IMR-90 (cell line): ENCODE measurements around the gene CRAMP1. TPM values are rescaled to one million over a fixed set of nuclear protein-coding genes. Genes with fewer than 3 reads are reported as not detected.

Experiments
- ATAC-seq: fragments of 200-7000 bp; cut with Tn5 transposase; 2 replicates; pipeline ENCODE4 v1.9.1; 2020; ENCODE audit warnings: low read depth, mild to moderate bottlenecking, moderate library complexity
- BruUV-seq: library from RNA; stranded (reverse); fragments of 400-500 nt; replicated peaks from 2 replicates; lab custom pipeline; 2021; lab: Mats Ljungman, UMichigan
- CTCF ChIA-PET: fragments of 300-600 bp; formaldehyde crosslinking; extraction: SDS; loops from one replicate; lab custom pipeline; 2021; ENCODE audit warnings: antibody characterized with exemption; lab: Yijun Ruan, JAX
- POLR2A ChIA-PET: fragments of 300-600 bp; sonication (Branson Sonifier 250); formaldehyde crosslinking; loops from one replicate; lab custom pipeline; 2022; ENCODE audit warnings: antibody characterized with exemption; ENCODE audit not compliant: unreplicated experiment; lab: Charles Lee
- DNase-seq: peaks from one replicate; pipeline ENCODE4 v3.0.0; 2013
- H2AFZ ChIP-seq: replicated peaks from 2 replicates; pipeline ENCODE3; 2013; ENCODE audit warnings: low read length, mild to moderate bottlenecking; ENCODE audit not compliant: poor library complexity
- H2AK5ac ChIP-seq: 2 replicates; pipeline ENCODE4 v1.6.1; 2013; ENCODE audit warnings: low read depth, low read length, inconsistent platforms
- H2AK9ac ChIP-seq: replicated peaks from 2 replicates; pipeline ENCODE3; 2013; ENCODE audit warnings: mild to moderate bottlenecking, low read depth, low read length, moderate library complexity; ENCODE audit not compliant: poor library complexity
- H2BK120ac ChIP-seq: 2 replicates; pipeline ENCODE4 v1.6.1; 2013; ENCODE audit warnings: low read depth, low read length, inconsistent platforms
- H2BK15ac ChIP-seq: 3 replicates; pipeline ENCODE4 v1.6.1; 2013; ENCODE audit warnings: low read depth, low read length, inconsistent platforms
- H2BK20ac ChIP-seq: 2 replicates; pipeline ENCODE4 v1.6.1; 2013; ENCODE audit warnings: low read depth, mild to moderate bottlenecking, inconsistent platforms, low read length, moderate library complexity
- H2BK5ac ChIP-seq: 2 replicates; pipeline ENCODE4 v1.6.1; 2013; ENCODE audit warnings: mild to moderate bottlenecking, low read depth, low read length, inconsistent platforms; ENCODE audit not compliant: poor library complexity, severe bottlenecking
- H3K14ac ChIP-seq: replicated peaks from 2 replicates; pipeline ENCODE4 v1.6.1; 2013; ENCODE audit warnings: low read depth, low read length, inconsistent platforms
- H3K18ac ChIP-seq: 2 replicates; pipeline ENCODE4 v1.6.1; 2013; ENCODE audit warnings: low read depth, low read length, control low read depth
- H3K23ac ChIP-seq: 2 replicates; pipeline ENCODE4 v1.6.1; 2013; ENCODE audit warnings: low read depth, low read length, inconsistent platforms
- H3K27ac ChIP-seq: 2 replicates; pipeline ENCODE4 v1.5.1; 2013; ENCODE audit warnings: mild to moderate bottlenecking, control low read depth, low read length; ENCODE audit not compliant: insufficient read depth
- H3K27me3 ChIP-seq: 2 replicates; pipeline ENCODE4 v1.6.1; 2013; ENCODE audit warnings: low read length; ENCODE audit not compliant: control insufficient read depth, insufficient read depth
- H3K36me3 ChIP-seq: 2 replicates; pipeline ENCODE4 v1.6.1; 2013; ENCODE audit warnings: low read length, mixed read lengths; ENCODE audit not compliant: control insufficient read depth, insufficient read depth
- H3K4ac ChIP-seq: 2 replicates; pipeline ENCODE4 v1.6.1; 2013; ENCODE audit warnings: low read depth, low read length, inconsistent platforms
- H3K4me1 ChIP-seq: 2 replicates; pipeline ENCODE4 v1.6.1; 2013; ENCODE audit warnings: low read length, mixed read lengths; ENCODE audit not compliant: control insufficient read depth, insufficient read depth
- H3K4me2 ChIP-seq: 2 replicates; pipeline ENCODE4 v1.6.1; 2013; ENCODE audit warnings: low read depth, mild to moderate bottlenecking, control low read depth, low read length, moderate library complexity
- H3K4me3 ChIP-seq: 2 replicates; pipeline ENCODE4 v1.5.1; 2013; ENCODE audit warnings: low read depth, mild to moderate bottlenecking, control low read depth, low read length, moderate library complexity; ENCODE audit not compliant: insufficient read depth
- H3K56ac ChIP-seq: 2 replicates; pipeline ENCODE4 v1.6.1; 2013; ENCODE audit warnings: low read length, inconsistent platforms; ENCODE audit not compliant: insufficient read depth; ENCODE audit errors: extremely low read depth
- H3K79me1 ChIP-seq, 2 experiments: 2 replicates each; pipeline ENCODE4 v1.6.1; 2013; ENCODE audit warnings: low read length in 2 of 2, inconsistent platforms in 1 of 2, low read depth in 1 of 2
- H3K9ac ChIP-seq: 2 replicates; pipeline ENCODE4 v1.6.1; 2013; ENCODE audit warnings: low read depth, low read length, control low read depth
- H3K9me1 ChIP-seq: 2 replicates; pipeline ENCODE4 v1.6.1; 2013; ENCODE audit warnings: low read length, inconsistent platforms; ENCODE audit not compliant: insufficient read depth
- H3K9me3 ChIP-seq: 2 replicates; pipeline ENCODE4 v1.6.1; 2013; ENCODE audit warnings: low read length; ENCODE audit not compliant: control insufficient read depth, insufficient read depth
- H4K20me1 ChIP-seq: 2 replicates; pipeline ENCODE4 v1.6.1; 2013; ENCODE audit warnings: low read length, inconsistent platforms; ENCODE audit not compliant: insufficient read depth
- H4K5ac ChIP-seq: 2 replicates; pipeline ENCODE4 v1.6.1; 2013; ENCODE audit warnings: mild to moderate bottlenecking, low read depth, low read length, control low read depth
- H4K8ac ChIP-seq, 2 experiments: 2 replicates each; pipeline ENCODE4 v1.6.1; 2013; ENCODE audit warnings: low read depth in 2 of 2, low read length in 2 of 2, control low read depth in 1 of 2, inconsistent platforms in 1 of 2
- H4K91ac ChIP-seq: 2 replicates; pipeline ENCODE4 v1.6.1; 2013; ENCODE audit warnings: low read depth, low read length, inconsistent platforms; ENCODE audit not compliant: insufficient read depth
- BHLHE40 ChIP-seq: fragments of 150-350 bp; IDR thresholded peaks from 2 replicates; pipeline ENCODE4 v1.6.1; 2016; ENCODE audit warnings: mild to moderate bottlenecking, low read depth, low read length
- CHD1 ChIP-seq: IDR thresholded peaks from 2 replicates; pipeline ENCODE4 v1.6.1; 2012; ENCODE audit warnings: low read depth, low read length, improper control_type of control experiment
- CTCF ChIP-seq: conservative IDR thresholded peaks from 2 replicates; pipeline ENCODE4 v1.5.1; 2012; ENCODE audit warnings: mild to moderate bottlenecking, low read depth, low read length, improper control_type of control experiment
- FOS ChIP-seq: fragments of 150-350 bp; IDR thresholded peaks from 2 replicates; pipeline ENCODE4 v1.6.1; 2016; ENCODE audit warnings: low read depth, low read length
- MAFK ChIP-seq: IDR thresholded peaks from 2 replicates; pipeline ENCODE4 v1.6.1; 2012; ENCODE audit warnings: low read depth, low read length, improper control_type of control experiment
- MAZ ChIP-seq: IDR thresholded peaks from 2 replicates; pipeline ENCODE4 v1.6.1; 2012; ENCODE audit warnings: low read depth, mild to moderate bottlenecking, low read length, improper control_type of control experiment, moderate library complexity, borderline replicate concordance
- MXI1 ChIP-seq: IDR thresholded peaks from 2 replicates; pipeline ENCODE4 v1.6.1; 2012; ENCODE audit warnings: low read depth, mild to moderate bottlenecking, low read length, moderate library complexity, borderline replicate concordance
- NFE2L2 ChIP-seq: fragments of 150-350 bp; IDR thresholded peaks from 2 replicates; pipeline ENCODE4 v1.6.1; 2016; ENCODE audit warnings: low read depth, mild to moderate bottlenecking, low read length
- POLR2A ChIP-seq: IDR thresholded peaks from 2 replicates; pipeline ENCODE4 v1.6.1; 2012; ENCODE audit warnings: mild to moderate bottlenecking, low read depth, low read length
- RAD21 ChIP-seq: IDR thresholded peaks from 2 replicates; pipeline ENCODE4 v1.6.1; 2012; ENCODE audit warnings: low read length, improper control_type of control experiment
- RFX5 ChIP-seq: IDR thresholded peaks from 2 replicates; pipeline ENCODE4 v1.8.0; 2012; ENCODE audit warnings: low read depth, mild to moderate bottlenecking, low read length, moderate library complexity
- SMC3 ChIP-seq: fragments of 150-350 bp; IDR thresholded peaks from 2 replicates; pipeline ENCODE4 v1.6.1; 2016; ENCODE audit warnings: low read depth, mild to moderate bottlenecking, antibody characterized with exemption, low read length, moderate library complexity
- WGBS, 2 experiments: methylation state at CpG; one replicate each; pipeline versions ENCODE4 v1.1.5 to v1.1.7; 2013; ENCODE audit warnings: missing lambda C conversion rate in 2 of 2; ENCODE audit not compliant: insufficient read length in 1 of 2; ENCODE audit errors: extremely low coverage in 2 of 2; 5-methylcytosine and 5-hydroxymethylcytosine counted together
- dilution Hi-C: fragments of 300-500 bp; cut with HindIII; formaldehyde crosslinking; loops from one replicate; pipeline ENCODE4 v1.14.3; 2018; ENCODE audit warnings: low sequenced_read_pairs; ENCODE audit not compliant: unreplicated experiment
- in situ Hi-C: fragments of 300-500 bp; cut with MboI; formaldehyde crosslinking; loops from 3 replicates; pipeline ENCODE4 v1.14.3; 2019; ENCODE audit warnings: low sequenced_read_pairs, inconsistent platforms, mixed read lengths
- intact Hi-C: fragments of 100-400 bp; cut with micrococcal nuclease; formaldehyde crosslinking; loops from 2 replicates; pipeline ENCODE4 v1.10.0; 2022
- polyA plus RNA-seq, 3 experiments: library from polyadenylated mRNA; depleted of rRNA; stranded (reverse); fragments of >200 nt; gene quantifications; 2 replicates each; pipeline ENCODE4 v1.2.3, GENCODE V29; 2012; ENCODE audit warnings: low replicate concordance in 1 of 3
- total RNA-seq: library from RNA; depleted of rRNA; stranded (reverse); fragments of >200 nt; gene quantifications from 2 replicates; pipeline ENCODE4 v1.2.3, GENCODE V29; 2012
- TF ChIP-seq, protein P1 (sequence below): fragments of 150-350 bp; IDR thresholded peaks from 2 replicates; pipeline ENCODE4 v1.6.1; 2016; ENCODE audit warnings: low read depth, mild to moderate bottlenecking, low read length, moderate library complexity, borderline replicate concordance

Gene CRAMP1
- total and polyA plus RNA-seq, 2 of the 4 experiments (the other 2 are of a cell fraction) = 3.2 to 12.0 TPM

DNA sequence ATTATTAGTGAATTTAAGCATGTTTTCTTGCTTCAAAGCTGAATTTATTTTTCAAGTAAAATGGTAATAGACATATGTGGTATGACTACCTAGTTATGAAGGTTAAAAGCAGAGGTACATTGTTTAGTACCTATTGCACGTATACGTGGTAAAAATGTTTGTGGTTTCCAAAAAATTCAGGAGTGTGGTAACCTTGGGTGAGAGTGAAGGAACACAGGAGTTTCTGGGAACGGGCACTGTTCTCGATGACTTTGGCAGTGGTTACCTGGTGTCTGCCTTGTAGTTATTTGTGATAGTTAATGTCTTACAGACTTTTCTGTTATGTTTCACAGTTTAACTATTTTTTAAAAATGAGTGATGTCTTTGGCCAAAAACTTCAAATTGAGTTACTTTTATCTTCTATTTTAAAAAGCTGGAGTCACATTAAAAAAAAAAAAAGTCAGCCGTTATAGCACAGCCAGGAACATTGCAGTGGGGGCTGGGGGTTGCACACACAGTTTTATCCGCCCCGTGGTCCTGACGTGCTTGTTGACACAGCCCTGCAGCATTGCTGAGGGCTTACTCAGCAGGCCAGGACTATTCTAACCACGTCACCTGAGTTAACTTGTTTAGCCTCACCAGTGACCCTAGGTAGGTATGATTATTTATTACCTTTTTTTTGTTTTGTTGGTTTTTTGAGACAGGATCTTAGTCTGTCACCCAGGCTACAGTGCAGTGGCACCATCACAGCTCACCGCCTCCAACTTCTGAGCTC lies 76.8 kb downstream of the CRAMP1 start:
- Histone ChIP-seq H3K14ac (no peak overlapping the region), H3K9me1 (peaks cover 5% of the 10 kb centered on the region; the same call in 1 of the 2 replicates), H4K20me1 (peaks cover 37% of the 10 kb centered on the region), H2AK9ac (no peak overlapping the region), H2BK120ac (no peak overlapping the region), H3K23ac (no peak overlapping the region), H4K5ac (no peak overlapping the region), H4K8ac (no peak overlapping the region), H4K91ac (no peak overlapping the region), H3K4me2 (no peak overlapping the region), H3K4me3 (no peak overlapping the region), H3K79me1 (peaks cover 45 to 86% of the 10 kb centered on the region in 2 experiments), H3K4me1 (peaks cover 10% of the 10 kb centered on the region), H3K9ac (no peak overlapping the region), H2BK15ac (no peak overlapping the region), H3K9me3 (no peaks in the 10 kb centered on the region; the same call in 1 of the 2 replicates), H3K4ac (no peak overlapping the region), H2AFZ (no peak overlapping the region), H2AK5ac (no peak overlapping the region), H3K18ac (no peak overlapping the region), H3K27me3 (no peaks in the 10 kb centered on the region), H2BK5ac (no peak overlapping the region), H2BK20ac (no peak overlapping the region), H3K27ac (no peak overlapping the region), H3K36me3 (peaks cover 32% of the 10 kb centered on the region), H3K56ac (no peak overlapping the region)
- CTCF ChIA-PET = interaction anchor here (0.7 kb wide), 1 partner anchor 35 kb away, joined by 3 read pairs; no protein-coding TSS in a partner anchor
- TF ChIP-seq MXI1 (no peak), RFX5 (no peak), NFE2L2 (no peak), MAFK (no peak), RAD21 (no peak), CHD1 (no peak), CTCF (no peak), BHLHE40 (no peak), FOS (no peak), MAZ (no peak), SMC3 (no peak), POLR2A (no peak)
- TF ChIP-seq, protein P1, sequence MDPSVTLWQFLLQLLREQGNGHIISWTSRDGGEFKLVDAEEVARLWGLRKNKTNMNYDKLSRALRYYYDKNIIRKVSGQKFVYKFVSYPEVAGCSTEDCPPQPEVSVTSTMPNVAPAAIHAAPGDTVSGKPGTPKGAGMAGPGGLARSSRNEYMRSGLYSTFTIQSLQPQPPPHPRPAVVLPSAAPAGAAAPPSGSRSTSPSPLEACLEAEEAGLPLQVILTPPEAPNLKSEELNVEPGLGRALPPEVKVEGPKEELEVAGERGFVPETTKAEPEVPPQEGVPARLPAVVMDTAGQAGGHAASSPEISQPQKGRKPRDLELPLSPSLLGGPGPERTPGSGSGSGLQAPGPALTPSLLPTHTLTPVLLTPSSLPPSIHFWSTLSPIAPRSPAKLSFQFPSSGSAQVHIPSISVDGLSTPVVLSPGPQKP = no peak
- no peak for DNase-seq
- POLR2A ChIA-PET = no interaction called here
- intact Hi-C loops = no loop called here
- WGBS, 2 experiments = 80% methylated on average over 2 of the region's 10 CpGs; no CpG with 5 or more reads in 1 of the 2 experiments
- no peak for ATAC-seq
- in situ Hi-C loops = no loop called here
- no TSS peak for BruUV-seq
- dilution Hi-C loops = no loop called here
